Bronchus fibroblast of lung (primary cell): Measurements from ENCODE around the gene LCE2B. TPM values are rescaled to one million over a fixed set of nuclear protein-coding genes. Genes with fewer than 3 reads are reported as not detected.

Source experiments
- total RNA-seq: library from RNA; depleted of rRNA; stranded (reverse); fragments of >200 nt; gene quantifications from 2 replicates; pipeline ENCODE4 v1.2.3, GENCODE V29; 2015

The LCE2B gene
- not detected in 2 replicates for total RNA-seq

GRCh38 chr1:152685823-152686222, at the start of gene LCE2B:
TSS of gene LCE2B (plus strand) at chr1:152686123. CDS start at chr1:152686844, 721 bp downstream.

GRCh38 chr1:152663098-152663497, 22.8 kb upstream of the LCE2B start, which contains the start of gene LCE2D:
TSS of gene LCE2D (plus strand) at chr1:152663380. CDS start at chr1:152664106, 726 bp downstream.

GRCh38 chr1:152674983-152675382, 10.9 kb upstream of the LCE2B start, which contains the start of gene LCE2C:
TSS of gene LCE2C (plus strand) at chr1:152675279. CDS start at chr1:152676016, 737 bp downstream.

GRCh38 chr1:152697701-152698600, 12.0 kb downstream of the LCE2B start, which contains the start of gene LCE2A:
TSS of gene LCE2A (plus strand) at chr1:152698345. CDS start at chr1:152698902, 557 bp downstream.

GRCh38 chr1:152707860-152708259, 21.9 kb downstream of the LCE2B start, which contains the start of gene LCE4A:
TSS of gene LCE4A (plus strand) at chr1:152708160. CDS start at chr1:152709076, 916 bp downstream.

Other genes with a start within 250 kb of the LCE2B start
- not detected in 2 replicates for gene LCE5A, start 175.3 kb upstream of the LCE2B start, total RNA-seq
- gene CRCT1, start 171.6 kb upstream of the LCE2B start, total RNA-seq = not detected in 2 replicates
- not detected in 2 replicates for gene LCE3E, start 119.3 kb upstream of the LCE2B start, total RNA-seq
- gene LCE3D, start 105.6 kb upstream of the LCE2B start, total RNA-seq = not detected in 2 replicates
- gene LCE3C, start 85.9 kb upstream of the LCE2B start, total RNA-seq = not detected in 2 replicates
- not detected in 2 replicates for gene LCE3B, start 72.3 kb upstream of the LCE2B start, total RNA-seq
- gene LCE3A, start 63.0 kb upstream of the LCE2B start, total RNA-seq = not detected in 2 replicates
- gene LCE2D, start 22.7 kb upstream of the LCE2B start, total RNA-seq = not detected in 2 replicates
- gene LCE2C, start 10.8 kb upstream of the LCE2B start, total RNA-seq = not detected in 2 replicates
- gene LCE2A, start 12.2 kb downstream of the LCE2B start, total RNA-seq = not detected in 2 replicates
- not detected in 2 replicates for gene LCE4A, start 22.0 kb downstream of the LCE2B start, total RNA-seq
- gene KPRP, start 71.9 kb downstream of the LCE2B start, total RNA-seq = not detected in 2 replicates
- gene LCE1F, start 89.0 kb downstream of the LCE2B start, total RNA-seq = not detected in 2 replicates
- not detected in 2 replicates for gene LCE1E, start 100.1 kb downstream of the LCE2B start, total RNA-seq
- gene LCE1D, start 110.6 kb downstream of the LCE2B start, total RNA-seq = not detected in 2 replicates
- gene LCE1C, start 120.5 kb downstream of the LCE2B start, total RNA-seq = not detected in 2 replicates
- not detected in 2 replicates for gene LCE1B, start 125.8 kb downstream of the LCE2B start, total RNA-seq
- not detected in 2 replicates for gene LCE1A, start 141.3 kb downstream of the LCE2B start, total RNA-seq
- not detected in 2 replicates for gene LCE6A, start 156.7 kb downstream of the LCE2B start, total RNA-seq
- not detected in 2 replicates for gene LCE7A, start 173.9 kb downstream of the LCE2B start, total RNA-seq
- gene SMCP, start 192.2 kb downstream of the LCE2B start, total RNA-seq = not detected in 2 replicates
- gene IVL, start 222.4 kb downstream of the LCE2B start, total RNA-seq = not detected in 2 replicates